ENCODE results near the gene CALR.

- TF ChIP-seq REST (IDR thresholded peaks at IDR 0.05; ENCODE audit: insufficient read depth in 1 of 2, low read depth in 2 of 2, low read length in 2 of 2) (no peak), SIN3A (IDR thresholded peaks at IDR 0.05; ENCODE audit: borderline replicate concordance, insufficient read depth, low read length) (no peak), POLR2AphosphoS5 (IDR thresholded peaks at IDR 0.05; ENCODE audit: low read depth, low read length) (no peak)
Measured at GRCh38 chr19:12907166-12907565, 31.2 kb upstream of the CALR start.

Data from PFSK-1 (cell line).